HFF-Myc (cell line): Measurements from ENCODE around the gene RFX2.

Experiments
- DNase-seq: peaks from one replicate; pipeline ENCODE4 v3.0.0-alpha.2; 2011; ENCODE audit warnings: low read depth; ENCODE audit errors: extremely low read depth
- H3K4me3 ChIP-seq: replicated peaks from 2 replicates; pipeline ENCODE4 v1.5.1; 2011; ENCODE audit warnings: low read depth, mild to moderate bottlenecking, control low read depth, low read length
- TF ChIP-seq, protein P1 (sequence below): IDR thresholded peaks from 2 replicates; pipeline ENCODE4 v1.5.1; 2012; ENCODE audit warnings: mild to moderate bottlenecking, low read depth, low read length, control low read depth; ENCODE audit errors: missing control alignments

Gene RFX2

DNA sequence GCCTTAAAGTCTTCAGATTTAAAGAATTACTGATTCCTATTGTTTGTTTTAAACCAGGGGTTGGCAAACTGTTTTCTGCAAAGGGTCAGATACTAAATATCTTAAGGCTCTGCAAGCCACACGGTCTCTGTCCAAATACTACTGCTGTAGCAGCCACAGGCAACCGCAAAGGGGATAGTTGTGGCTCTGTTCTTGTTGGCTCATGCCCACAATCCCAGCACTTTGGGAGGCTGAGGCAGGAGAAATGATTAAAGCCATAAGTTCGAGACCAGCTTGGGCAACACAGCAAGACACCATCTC is 154.7 kb downstream of the RFX2 start:
- TF ChIP-seq, protein P1, sequence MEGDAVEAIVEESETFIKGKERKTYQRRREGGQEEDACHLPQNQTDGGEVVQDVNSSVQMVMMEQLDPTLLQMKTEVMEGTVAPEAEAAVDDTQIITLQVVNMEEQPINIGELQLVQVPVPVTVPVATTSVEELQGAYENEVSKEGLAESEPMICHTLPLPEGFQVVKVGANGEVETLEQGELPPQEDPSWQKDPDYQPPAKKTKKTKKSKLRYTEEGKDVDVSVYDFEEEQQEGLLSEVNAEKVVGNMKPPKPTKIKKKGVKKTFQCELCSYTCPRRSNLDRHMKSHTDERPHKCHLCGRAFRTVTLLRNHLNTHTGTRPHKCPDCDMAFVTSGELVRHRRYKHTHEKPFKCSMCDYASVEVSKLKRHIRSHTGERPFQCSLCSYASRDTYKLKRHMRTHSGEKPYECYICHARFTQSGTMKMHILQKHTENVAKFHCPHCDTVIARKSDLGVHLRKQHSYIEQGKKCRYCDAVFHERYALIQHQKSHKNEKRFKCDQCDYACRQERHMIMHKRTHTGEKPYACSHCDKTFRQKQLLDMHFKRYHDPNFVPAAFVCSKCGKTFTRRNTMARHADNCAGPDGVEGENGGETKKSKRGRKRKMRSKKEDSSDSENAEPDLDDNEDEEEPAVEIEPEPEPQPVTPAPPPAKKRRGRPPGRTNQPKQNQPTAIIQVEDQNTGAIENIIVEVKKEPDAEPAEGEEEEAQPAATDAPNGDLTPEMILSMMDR: no peak
- no peak overlapping the region for H3K4me3 ChIP-seq
- no peak for DNase-seq

DNA sequence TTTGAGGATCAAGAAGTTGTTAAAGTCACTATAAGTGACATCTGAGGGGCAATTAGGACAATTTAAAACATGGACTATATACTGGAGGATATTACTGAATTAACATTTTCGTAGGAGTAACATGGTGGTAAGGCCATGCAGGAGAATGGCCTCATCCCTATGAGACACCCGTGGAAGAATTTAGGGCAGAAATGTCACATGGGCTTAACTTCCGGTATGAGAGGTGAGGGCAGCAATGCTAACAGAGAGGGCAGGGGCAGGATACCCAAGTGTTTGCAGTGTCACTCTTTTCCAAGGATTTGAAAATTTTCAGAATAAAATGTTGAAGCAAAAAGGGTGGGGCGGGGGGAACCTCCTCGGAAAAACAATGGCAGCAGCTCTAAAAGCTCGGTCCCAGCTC is 156.0 kb downstream of the RFX2 start:
- H3K4me3 ChIP-seq: no peak overlapping the region
- no peak for DNase-seq
- TF ChIP-seq, protein P1: no peak

DNA sequence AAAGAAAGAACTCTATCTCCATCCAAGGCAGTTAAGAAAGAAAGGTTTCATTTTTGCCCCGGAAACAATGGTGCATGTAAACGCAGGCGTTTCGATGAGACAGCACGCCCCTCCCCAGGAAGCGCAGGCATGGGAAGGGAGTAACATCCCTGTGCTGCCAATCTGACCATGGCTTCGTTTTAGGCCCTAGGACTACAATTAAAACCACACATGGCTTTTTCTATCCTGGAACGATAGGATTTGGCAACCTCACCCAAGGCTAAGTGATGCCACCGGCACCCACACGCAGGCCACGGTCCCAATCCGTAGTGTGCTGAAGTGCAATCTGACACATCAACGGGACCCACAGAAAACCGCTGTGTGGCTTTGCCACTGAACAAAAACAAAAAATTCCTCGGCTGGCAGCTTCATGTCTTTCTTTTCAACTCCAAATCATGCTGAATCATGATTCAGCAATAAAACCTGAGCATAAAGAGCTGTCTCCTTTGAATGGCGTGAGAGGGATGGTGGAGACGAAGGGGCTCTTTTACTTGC is 156.6 kb downstream of the RFX2 start:
- no peak overlapping the region for H3K4me3 ChIP-seq
- no peak for DNase-seq
- TF ChIP-seq, protein P1: no peak

DNA sequence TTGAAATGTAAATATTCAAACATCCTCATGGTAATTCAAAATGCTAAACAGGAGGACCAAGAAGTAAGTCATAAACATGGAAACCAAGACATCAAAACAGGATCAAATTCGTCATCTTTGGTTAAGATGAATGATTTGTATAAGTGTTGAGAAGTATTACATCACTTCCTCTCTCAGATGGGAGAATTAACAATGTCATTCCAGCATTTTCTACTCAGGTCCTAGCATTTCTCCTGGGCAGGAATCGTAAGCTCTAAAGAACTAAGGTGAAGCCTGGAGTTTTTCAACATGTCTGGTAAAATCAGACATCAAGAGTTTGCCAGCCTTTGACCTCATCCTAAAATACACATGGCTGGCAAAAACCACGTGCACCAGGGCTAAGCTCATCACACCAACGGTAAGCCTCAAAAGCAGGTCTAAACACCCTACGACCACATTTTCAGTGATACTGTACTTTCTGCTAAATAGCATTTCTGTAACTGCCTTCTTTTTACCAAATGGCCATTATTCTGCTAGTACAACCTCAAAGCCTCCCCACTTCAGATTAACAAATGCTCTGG is 157.2 kb downstream of the RFX2 start:
- H3K4me3 ChIP-seq: no peak overlapping the region
- DNase-seq: no peak

DNA sequence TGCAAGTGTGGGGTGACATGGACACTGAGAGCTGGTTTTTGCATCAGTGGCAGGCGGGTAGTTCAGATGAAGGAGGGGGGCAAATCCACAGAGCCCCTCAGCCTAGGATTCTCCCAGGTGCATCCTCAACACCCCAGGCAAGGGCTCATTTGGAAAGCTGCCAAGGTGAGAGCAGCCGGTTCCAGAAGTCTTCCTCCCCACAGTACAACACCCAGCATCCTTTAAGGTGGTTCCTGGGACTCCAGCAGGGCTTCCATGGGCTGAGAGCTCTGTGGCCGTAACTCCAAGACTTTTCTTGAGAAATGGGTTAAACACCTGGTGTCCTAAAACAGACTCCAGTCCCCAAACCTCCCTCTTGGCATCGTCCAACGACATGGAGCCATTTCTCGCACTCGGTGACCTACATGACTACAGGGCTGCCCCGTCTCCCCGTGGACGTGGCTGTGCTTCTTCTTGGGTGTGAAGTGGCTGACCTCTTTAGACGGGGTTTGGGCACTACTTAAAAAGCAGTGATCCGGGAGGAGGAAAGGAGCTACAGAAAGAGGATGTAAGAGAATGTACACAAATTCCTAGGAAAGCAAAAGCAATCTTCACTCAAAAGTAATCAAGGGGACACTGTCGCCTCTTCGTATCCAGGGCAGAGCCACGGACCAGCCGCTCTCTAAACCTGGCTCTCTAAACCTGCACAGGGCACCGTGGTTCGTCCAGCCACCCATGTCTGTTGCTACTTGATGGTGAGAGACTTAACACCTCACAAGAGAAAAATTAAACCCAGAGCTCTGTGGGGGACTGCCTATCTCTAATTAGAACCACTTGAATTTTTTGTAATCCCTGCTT is 157.9 kb downstream of the RFX2 start:
- no peak overlapping the region for H3K4me3 ChIP-seq
- TF ChIP-seq, protein P1: no peak
- DNase-seq: no peak

More for the DNA sequence above, 157.2 kb downstream of the RFX2 start:
- TF ChIP-seq, protein P1: no peak

DNA sequence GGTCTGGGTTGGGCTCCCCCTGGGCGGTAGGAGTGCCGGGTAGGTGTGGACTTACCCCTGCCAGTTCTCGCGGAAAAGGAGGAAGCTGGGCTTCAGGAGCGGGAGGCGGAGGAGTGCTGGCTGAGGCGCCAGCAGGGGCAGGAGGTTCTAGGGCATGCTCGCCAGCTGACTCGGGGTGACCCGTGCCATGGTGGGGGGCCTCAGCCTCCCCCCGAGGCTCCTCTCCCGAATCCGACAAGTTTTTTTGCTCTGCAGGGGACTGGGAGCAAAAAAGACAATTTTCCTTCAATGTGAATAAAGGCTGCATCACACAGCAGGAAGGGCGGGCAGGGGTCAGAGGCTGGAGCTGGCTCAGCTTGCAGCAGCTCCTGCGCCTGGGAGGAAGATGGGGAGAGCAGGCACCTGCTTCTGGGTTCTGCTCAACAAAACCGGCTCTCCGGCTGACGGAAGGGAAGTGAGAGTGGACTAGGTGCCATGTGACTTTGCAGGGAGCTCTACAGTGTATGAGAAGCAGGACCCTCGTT is 158.9 kb downstream of the RFX2 start:
- TF ChIP-seq, protein P1: no peak
- H3K4me3 ChIP-seq: no peak overlapping the region
- DNase-seq: no peak
